SU-DHL-6 (cell line): ENCODE data around the gene FBXO42.

ENCODE experiments used
- CTCF ChIP-seq: fragments of 200-600 bp; sonication (generic); IDR thresholded peaks from one replicate; pipeline ENCODE4 v1.5.1; 2017; ENCODE audit warnings: antibody characterized with exemption, mild to moderate bottlenecking, low read length, moderate library complexity; ENCODE audit not compliant: insufficient read depth, poor library complexity, severe bottlenecking
- EZH2phosphoT487 ChIP-seq: fragments of 200-600 bp; sonication (generic), shearing (Covaris generic); conservative IDR thresholded peaks from 2 replicates; pipeline ENCODE4 v1.6.1; 2018; ENCODE audit warnings: mild to moderate bottlenecking, antibody characterized with exemption, low read length, moderate library complexity, mixed read lengths

GRCh38 chr1:16266411-16267118 is 85.7 kb downstream of the FBXO42 start:
- TF ChIP-seq CTCF (no peak), EZH2phosphoT487 (no peak)
